HG03039 (cell line): ENCODE data around the gene PPP1R3G.
A peak's percentile ranks its signal among the peaks of the same experiment; 100 is the strongest.
"Not testable (repeated sequence)": the region's sequence is repeated elsewhere in the genome, so short reads cannot be mapped to it uniquely, and the experiment has no call there.

ENCODE experiments used
- ATAC-seq: cut with Tn5 transposase; IDR thresholded peaks from one replicate; pipeline ENCODE4 v1.9.1; 2021; ENCODE audit warnings: mild to moderate bottlenecking, moderate library complexity; ENCODE audit not compliant: unreplicated experiment

Gene PPP1R3G

GRCh38 chr6:5116243-5116991 is 31.3 kb downstream of the PPP1R3G start:
- no peak for ATAC-seq

GRCh38 chr6:5119090-5119951 is 34.2 kb downstream of the PPP1R3G start:
- ATAC-seq, result no peak

- no peak for ATAC-seq
These were observed 34.9 kb downstream of the PPP1R3G start for GRCh38 chr6:5120011-5120410.

GRCh38 chr6:5120543-5120942 is 35.4 kb downstream of the PPP1R3G start:
- not testable (repeated sequence) for ATAC-seq

GRCh38 chr6:5121479-5121878 is 36.3 kb downstream of the PPP1R3G start:
- no peak for ATAC-seq

GRCh38 chr6:5121956-5122355 is 36.8 kb downstream of the PPP1R3G start:
- ATAC-seq, result no peak

- ATAC-seq, result no peak
These were observed 37.5 kb downstream of the PPP1R3G start for GRCh38 chr6:5122504-5123112.

GRCh38 chr6:5123296-5124143 is 38.4 kb downstream of the PPP1R3G start:
- ATAC-seq, result no peak

- no peak for ATAC-seq
These were observed 39.4 kb downstream of the PPP1R3G start for GRCh38 chr6:5124526-5124925.

- no peak for ATAC-seq
These were observed 40.2 kb downstream of the PPP1R3G start for GRCh38 chr6:5125152-5126006.

- ATAC-seq, result no peak
These were observed 41.1 kb downstream of the PPP1R3G start for GRCh38 chr6:5126214-5126613.

GRCh38 chr6:5127106-5127687 is 42.1 kb downstream of the PPP1R3G start:
- no peak for ATAC-seq

- ATAC-seq, result no peak
These were observed 43.2 kb downstream of the PPP1R3G start for GRCh38 chr6:5128351-5128750.

GRCh38 chr6:5130135-5130866 is 45.2 kb downstream of the PPP1R3G start:
- no peak for ATAC-seq

GRCh38 chr6:5132731-5133130 is 47.6 kb downstream of the PPP1R3G start:
- ATAC-seq, result peak; percentile 79

- ATAC-seq, result no peak
These were observed 48.8 kb downstream of the PPP1R3G start for GRCh38 chr6:5133943-5134342.

GRCh38 chr6:5135788-5136376 is 50.7 kb downstream of the PPP1R3G start:
- ATAC-seq, result no peak

- no peak for ATAC-seq
These were observed 51.7 kb downstream of the PPP1R3G start for GRCh38 chr6:5136851-5137250.
